HG03520 (cell line): Measurements from ENCODE around the gene TMTC2.

Experiments
- ATAC-seq: cut with Tn5 transposase; IDR thresholded peaks from one replicate; pipeline ENCODE4 v1.9.1; 2021; ENCODE audit warnings: mild to moderate bottlenecking, moderate library complexity; ENCODE audit not compliant: unreplicated experiment

The TMTC2 gene

DNA sequence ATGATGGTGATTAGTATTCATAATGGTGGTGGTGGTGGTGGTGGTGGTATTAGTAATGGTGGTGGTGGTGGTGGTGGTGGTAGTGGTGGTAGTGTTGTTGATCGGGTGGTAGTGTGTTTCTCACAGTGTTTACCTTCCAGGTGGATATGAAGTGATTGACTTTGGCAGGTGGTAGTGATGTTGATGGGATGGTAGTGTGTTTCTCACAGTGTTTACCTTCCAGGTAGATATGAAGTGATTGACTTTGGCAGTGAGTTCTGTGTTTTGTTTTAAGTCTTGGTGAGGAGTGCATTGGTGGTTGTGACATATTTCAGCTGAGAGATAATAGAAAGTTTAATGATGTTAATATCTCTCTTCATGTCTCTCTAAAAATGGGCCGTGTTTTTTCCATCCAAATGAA, 189.4 kb downstream of the TMTC2 start:
- ATAC-seq = no peak

DNA sequence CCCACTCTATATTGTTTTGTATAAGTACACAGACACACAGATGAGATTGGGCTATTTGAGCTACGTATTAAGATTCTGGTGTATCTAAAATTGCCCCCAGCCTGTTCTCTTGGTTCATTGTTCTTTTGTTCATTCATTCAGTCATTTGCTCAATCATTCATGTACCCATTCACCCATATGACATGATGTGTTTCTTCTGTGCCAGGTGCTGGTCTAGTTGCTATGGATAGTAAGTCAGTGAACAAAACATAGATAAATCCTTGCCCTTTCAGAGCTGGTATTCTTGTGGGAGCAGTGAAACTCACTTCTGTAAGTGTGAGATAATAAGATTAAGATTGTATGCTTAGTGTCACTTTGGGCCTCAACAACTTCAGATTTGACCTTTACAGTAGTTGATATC, 191.3 kb downstream of the TMTC2 start:
- no peak for ATAC-seq

DNA sequence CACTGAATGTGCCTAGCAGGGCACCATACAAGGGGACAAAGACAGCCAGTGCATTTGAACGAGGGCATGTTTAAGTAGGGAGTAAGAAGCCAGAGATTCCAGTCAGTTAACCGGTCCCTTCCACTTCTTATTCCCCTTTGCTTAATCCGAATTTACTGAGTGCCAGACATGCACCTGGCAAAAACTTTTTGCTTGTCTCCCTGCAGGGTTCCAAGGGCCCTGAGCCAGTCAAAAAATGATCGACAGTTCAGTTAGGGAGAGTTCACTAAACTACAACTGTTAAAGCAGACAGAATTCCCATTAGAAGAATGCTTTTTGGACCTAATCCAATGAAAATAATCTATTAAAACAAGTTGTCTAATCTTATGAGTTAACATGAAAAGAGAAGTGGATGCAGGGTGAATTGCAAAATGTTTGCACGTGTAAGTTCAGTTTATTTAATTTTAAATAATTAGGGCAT, 193.8 kb downstream of the TMTC2 start:
- no peak for ATAC-seq

DNA sequence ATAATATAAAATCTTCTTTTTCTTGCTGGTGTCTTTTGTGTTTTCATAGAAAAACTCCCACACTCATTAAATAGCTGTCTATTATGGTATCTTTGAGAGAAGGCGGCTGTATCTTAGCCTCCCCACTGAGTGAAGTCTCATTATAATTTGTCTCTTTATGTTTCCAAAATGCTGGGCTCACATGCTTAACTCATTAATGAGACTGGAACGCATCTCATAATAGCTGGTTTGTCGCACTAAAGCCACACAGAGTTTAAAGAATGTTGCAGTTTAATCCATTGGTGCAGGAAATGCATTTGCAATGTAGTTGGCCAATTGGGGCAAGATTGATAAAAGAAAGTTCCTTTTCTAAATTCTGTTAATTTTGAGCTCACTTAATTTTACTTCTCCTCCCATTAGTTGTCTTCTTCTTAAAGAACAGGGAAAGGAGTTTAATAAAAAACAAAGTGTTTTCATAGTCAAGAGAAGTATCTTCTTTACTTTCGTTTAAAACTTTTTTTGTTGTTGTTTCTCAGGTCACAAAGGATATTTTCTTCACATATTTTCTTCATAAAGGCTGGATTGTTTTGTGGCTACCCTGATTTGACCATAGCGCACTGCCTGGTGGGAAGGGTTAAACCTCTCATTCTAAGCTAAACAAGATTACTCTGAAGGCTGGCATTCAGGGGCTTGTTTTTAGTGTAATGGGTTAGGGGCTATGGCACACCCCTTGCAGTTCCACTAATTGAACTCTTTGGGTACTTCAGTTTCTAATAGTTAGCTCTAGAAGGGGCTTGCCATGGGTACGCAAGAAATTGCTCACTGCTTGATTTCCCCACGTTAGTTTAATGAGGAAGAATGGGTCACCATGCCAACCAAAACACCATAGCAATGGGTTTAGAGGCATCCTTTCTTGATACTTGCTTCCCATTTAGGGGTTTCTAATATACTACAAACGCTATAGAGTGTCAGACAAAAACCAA, 197.0 kb downstream of the TMTC2 start:
- no peak for ATAC-seq

DNA sequence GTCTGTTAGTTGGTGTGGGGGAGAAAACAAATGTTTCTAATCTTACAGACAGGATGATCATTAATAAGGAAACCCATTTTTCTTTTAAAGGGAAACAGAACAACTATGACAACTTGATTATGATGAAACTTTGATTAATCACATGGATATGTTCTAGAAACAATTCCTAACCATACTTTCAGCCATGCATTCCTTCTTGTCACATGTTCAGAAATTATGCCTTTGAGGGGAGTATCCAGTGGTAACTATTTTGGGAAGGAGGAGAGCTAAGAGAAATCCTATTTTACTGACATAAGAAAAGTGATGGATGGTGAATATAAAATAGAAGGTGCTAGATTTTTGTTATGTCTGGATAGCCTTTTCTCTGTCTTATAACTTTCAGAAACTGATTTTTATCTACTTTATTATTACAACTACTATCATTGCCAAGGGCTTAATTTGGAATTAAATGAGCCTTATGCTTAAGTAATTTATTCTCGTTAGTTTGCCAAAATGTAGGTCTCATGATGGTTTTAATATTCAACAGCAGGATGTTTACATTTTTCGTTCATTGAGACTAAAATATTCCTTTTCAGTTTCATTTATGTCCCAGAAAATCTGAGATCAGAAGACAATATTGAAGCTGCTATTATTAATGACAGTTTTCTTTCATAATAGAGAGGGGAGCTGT, 200.1 kb downstream of the TMTC2 start:
- ATAC-seq = no peak

DNA sequence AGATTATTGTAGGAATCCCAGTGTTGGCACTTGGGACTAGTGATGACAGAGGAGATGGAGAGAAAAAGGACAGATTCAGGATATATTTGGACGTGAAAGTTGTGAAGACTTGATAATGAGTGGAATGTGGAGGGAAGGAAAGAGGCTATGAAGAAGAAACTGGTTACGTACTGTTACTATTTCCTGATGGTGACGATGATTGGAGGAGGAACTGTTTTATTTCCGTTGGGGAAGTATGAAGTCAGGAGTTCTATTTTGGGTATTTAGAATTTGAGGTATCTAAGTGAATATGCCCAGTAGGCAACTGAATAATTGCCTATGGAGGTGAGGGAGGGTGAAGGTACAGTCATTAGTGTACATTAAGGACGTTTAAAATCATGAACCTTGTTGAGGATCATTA, 207.2 kb downstream of the TMTC2 start:
- no peak for ATAC-seq

DNA sequence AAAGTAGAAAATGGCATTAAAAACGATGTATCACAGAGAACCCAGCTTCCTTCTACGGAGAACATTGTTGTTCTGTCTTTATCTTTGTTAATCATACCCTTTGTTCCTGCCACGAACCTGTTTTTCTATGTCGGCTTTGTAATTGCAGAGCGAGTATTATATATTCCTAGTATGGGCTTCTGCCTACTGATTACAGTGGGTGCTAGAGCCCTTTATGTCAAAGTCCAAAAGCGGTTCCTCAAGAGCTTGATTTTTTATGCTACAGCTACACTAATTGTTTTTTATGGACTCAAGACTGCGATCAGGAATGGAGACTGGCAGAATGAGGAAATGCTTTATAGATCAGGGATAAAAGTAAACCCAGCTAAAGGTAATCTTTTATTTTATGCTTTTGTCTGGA, 209.6 kb downstream of the TMTC2 start:
- ATAC-seq = no peak

DNA sequence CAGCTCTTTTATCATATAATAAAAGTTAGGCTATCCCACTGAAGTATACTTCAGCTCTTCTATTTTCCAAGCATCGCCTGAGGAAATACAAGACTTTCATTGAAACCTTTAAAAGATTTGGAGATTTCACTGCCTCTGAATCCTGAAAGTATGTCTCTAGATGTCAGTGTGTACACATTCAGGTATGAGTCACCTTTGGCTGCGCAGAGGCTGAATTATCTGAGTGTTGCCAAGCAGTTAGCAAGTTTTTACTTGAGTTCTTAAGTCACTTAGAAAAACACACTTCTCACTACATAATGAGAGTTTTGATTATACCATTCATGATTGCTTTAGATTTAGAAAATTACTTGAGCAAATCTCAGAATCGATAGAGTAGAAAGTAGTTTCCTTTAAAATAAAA, 210.3 kb downstream of the TMTC2 start:
- ATAC-seq = no peak

DNA sequence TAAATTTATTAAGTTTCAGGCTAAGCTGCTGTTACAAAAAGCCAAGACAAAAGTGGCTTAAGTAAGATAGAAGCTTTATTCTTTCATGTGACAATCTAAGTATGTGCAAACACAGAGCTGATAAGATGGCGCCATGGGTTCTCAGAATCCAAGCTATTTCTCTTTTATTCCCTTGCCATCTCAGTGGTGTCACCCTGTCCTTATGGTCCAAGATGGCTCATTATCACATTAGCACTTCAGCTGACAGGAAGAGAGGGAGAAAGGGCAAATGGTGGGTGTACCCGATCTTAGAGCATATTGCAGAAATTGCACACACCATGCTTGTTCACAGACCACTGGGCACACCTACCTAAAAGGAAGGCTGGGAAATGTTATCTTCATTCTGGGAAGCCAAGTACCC, 211.7 kb downstream of the TMTC2 start:
- ATAC-seq = no peak

DNA sequence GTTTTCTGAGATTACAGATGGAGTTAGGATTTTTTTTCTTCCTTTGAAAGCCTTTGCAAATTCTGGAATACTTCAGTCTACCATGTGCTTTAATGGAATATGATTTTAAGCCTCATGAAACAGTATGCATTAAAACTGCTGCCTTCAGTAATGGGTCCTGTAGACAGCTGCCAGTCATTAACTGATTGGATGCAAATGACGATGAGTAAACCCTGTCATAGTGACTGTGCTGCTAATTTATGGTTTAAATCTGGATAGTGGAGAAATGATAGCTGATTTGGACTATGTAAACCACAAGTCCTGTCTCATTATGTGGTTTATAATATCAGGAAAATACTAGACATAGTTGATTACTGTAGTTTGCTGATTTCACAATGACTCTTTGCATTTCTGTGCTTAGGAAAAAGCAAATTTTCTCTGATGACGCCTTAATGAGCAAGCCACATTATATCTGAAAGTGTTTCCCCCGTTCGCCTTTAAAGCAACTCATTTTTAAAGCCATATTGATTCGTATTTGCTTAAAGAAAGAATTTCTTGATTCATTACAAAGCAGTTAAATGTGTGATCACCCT, 217.6 kb downstream of the TMTC2 start:
- no peak for ATAC-seq

DNA sequence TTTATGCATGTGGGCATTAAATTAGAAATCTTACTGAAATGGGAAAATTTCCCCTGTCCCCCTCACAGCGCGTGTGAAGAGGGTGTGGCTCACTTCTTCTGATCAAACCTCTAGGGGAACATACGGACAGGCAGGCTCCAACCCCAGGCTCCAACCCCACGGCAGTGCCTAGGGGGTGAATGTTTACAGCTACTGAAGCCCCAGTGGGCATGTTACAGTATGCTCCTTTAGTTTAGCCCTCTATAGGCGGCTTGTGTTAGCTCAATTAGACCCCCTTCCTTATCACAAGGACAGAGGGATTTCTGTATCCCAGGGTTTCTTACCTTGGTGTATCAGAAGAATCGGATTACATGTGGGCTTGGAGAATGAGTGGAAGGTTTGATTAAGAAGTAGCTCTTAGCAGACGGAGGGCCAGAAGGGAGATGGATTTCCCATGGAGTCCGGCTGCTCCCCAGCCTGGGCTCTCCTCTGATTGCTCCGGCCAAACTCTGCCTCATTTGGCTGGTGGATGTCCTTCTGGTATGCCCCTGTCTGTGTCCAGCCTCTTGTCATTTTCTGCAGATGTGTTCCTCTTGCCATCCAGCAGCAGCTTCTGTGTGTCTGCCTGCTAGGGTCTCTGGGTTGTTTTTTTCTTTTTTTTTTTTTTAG, 223.7 kb downstream of the TMTC2 start:
- no peak for ATAC-seq

DNA sequence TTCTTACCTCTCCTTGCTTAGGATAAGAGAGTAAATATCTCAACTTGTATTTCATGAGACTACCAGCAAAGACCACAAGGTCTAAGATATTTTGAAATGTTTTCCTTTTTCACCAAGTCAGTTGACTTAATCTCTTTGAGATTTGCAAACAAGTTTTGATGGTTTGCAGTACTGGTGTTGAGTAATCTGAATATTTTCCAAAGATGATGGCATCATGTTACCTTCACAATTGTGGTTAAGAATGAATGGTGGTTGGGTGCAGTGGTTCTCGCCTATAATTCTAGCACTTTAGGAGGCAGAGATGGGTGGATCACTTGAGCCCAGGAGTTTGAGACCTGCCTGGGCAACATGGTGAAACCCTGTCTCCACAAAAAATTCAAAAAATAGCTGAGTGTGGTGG, 225.7 kb downstream of the TMTC2 start:
- no peak for ATAC-seq

DNA sequence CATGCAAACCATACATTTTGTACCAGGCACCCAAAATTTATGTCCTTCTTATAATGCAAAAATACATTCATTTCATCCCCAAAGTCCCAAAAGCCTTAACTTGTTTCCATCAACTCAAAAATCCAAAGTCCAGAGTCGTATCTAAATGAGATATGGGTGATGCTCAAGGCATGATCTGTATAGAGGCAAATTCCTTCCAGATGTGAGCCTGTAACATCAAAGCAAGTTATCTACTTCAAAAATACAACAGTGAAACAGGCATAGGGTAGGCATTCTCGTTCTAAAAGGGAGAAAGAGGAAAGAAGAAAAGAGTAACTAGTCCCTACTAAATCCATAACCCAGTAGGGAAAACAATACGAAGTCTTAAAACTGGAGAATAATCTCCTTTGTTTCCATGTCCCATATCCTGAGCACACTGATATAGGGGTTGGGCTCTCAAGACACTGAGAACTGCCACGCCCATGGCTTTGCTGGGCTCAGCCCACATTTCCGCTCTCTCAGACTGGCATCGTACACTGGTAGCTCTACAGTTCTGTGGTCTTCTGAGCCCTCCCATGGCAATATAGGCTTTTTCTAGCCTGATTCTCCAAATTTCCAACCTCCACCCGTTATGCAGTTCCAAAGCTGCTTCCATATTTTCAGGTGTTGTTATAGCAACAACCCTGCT, 232.8 kb downstream of the TMTC2 start:
- ATAC-seq = no peak

DNA sequence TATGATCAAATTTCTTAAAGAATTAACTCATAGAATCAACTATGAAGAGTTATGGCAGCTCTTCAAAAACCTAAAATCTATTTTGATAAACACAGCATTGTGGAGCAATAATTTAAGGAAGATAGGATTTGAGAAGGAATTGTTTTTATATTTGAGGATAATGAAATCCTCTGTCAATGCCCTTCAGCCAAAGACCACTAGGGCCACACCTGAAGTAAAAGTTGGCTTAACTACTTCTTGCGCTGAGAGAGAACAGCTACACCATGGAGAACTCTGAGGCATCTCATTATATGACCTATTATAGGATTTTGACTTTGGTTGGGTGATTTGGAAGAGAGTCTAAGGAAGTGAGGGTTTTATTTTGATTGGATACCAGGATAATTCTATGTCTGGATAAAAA, 237.2 kb downstream of the TMTC2 start:
- no peak for ATAC-seq

DNA sequence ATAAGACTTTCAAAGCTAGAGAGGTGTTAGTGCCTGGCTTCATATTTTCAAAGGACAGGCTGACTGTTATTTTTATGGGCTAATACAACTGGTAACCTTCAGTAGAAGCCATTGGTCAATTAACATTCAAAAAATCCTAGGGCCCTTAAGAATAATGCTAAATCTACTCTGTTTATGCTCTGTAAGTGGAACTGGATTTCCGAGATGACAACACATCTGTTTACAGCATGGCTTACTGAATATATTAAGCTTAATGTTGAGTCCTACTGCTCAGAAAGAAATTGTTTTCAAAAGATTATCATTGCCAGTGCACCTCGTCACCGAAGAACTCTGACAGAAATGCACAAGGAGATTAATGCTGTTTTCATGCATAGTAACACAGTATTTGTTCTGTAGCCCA, 239.9 kb downstream of the TMTC2 start:
- ATAC-seq = no peak

DNA sequence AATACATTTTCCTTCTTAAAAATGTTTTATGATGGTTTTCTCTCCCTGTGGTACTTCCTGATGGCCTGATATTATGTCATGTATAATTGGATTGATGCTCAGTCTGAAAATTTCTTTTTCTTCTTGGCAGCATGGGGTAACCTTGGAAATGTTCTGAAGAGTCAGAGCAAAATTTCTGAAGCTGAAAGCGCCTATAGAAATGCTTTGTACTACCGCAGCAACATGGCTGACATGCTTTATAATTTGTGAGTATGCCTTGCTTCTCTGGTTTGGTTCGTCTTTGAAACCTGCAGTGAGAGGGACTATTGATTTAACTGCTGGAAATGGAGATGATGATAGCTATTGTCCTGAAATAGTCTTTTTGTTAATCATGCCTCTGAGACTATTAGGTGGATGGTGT, 243.6 kb downstream of the TMTC2 start:
- ATAC-seq = no peak

DNA sequence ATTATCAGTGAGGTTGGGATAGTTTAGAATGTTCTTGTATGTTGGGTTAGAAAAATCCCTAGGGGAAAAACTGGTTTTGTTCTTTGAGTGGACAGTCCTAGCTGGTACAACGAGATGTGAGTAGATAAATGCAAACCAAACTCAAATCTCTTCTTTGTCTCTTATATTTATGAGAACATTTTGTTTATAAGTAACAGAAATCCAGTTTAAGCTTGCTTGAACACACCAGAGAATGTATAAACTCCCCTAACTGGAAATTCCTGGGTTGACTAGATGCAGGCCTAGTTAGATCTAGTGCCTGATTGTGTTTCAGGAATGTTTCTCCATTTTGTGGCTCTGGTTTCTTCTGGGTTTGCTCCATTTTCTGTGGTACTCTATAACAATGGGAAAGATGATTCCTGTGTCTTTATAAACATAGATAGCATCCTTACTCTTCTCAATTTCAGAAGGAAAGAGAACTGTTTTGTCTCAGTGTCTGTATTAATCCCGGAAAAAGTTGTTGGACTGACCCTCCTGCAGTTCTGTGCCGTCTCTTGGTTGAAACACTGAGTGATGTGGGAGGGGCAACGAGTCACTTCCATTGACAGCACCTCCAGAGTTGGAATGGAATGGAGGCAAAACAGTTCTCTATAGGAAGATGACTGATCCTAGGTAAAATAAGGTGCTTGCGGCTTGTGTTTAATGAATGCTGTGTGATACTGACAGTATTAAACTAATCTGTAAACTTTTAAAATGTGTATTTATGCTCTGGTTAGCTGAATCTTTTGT, 244.8 kb downstream of the TMTC2 start:
- no peak for ATAC-seq

DNA sequence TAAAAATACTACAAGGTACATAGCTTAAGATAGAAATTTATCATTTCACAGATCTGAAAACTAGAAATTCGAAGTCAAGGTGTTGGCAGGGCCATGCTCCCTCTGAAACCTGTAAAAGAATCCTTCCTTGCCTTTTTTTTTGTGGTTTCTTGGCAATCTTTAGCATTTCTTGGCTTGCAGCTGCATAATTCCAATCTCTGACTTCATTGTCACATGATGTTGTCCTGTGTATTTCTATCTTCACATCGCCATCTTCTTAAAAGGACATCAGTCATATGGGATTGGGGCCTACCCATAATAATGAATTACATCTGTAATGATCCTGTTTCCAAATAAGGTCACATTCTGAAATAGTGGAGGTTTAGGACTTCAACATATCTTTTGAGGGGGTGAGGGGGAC, 250.4 kb downstream of the TMTC2 start:
- ATAC-seq = no peak

DNA sequence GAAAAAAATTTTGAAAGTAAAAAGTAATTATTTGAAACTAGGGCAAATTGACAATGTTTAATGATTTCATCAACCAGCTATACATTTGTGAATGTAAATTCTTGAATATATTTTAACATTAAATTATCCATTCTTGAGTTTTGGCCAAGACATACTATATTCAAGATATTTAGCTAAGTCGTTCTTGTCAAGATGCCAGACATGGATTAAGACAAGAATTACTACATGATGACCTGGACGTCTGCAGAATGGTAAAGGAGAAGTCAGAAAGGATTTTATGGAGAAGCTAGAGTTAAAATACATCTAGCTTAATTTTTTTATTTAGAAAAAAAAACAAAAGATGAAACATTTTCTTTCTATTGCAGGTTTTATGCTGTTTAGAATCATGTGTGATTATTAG, 255.8 kb downstream of the TMTC2 start:
- ATAC-seq = no peak

DNA sequence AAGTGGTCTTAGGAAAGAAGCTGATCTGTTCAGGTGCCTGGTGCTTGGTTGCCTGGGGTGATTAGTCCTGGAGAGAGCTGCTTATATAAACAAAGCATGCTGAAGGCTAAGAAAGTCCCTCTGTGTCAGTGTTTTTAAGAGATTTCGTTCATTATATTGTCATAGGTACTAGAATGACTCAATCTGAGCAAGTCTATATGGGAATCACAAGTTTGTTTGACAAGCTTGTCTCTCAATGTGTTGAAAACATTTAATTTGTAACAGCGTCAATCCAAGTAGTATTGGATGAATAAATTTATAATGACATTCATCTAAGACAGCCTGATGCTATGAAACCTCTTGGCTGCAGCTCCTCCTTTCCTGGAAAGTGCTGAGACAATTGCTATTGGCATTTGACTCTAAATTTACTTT, 256.3 kb downstream of the TMTC2 start:
- peak; percentile 56 for ATAC-seq
